ENCODE results near the gene PCSK5. TPM values are rescaled to one million over a fixed set of nuclear protein-coding genes. Genes with fewer than 3 reads are reported as not detected.

The PCSK5 gene
- total and polyA plus RNA-seq, 2 of the 8 experiments (the other 6 are each of a cell fraction or from before 2014, with no cell fraction given): 5.5 to 10.7 TPM

- no peak for TF ChIP-seq ATF2 (IDR thresholded peaks at IDR 0.05; ENCODE audit: low read length)
- no peak for TF ChIP-seq E2F6 (IDR thresholded peaks at IDR 0.05)
- no peak for TF ChIP-seq ATF3 (IDR thresholded peaks at IDR 0.05; ENCODE audit: insufficient read depth, low read depth, low read length)
- TF ChIP-seq TAF1 (IDR thresholded peaks at IDR 0.05; ENCODE audit: low read depth, low read length): no peak
- no peak for TF ChIP-seq POLR2A (IDR thresholded peaks at IDR 0.05; ENCODE audit: control extremely low read depth in 1 of 2, low read depth in 2 of 2, low read length in 2 of 2)
These were observed 209.0 kb downstream of the PCSK5 start (continued) for GRCh38 chr9:76099516-76099915.
